Gastroesophageal sphincter (tissue), 4 donors: Measurements from ENCODE around the gene RNF152. TPM values are rescaled to one million over a fixed set of nuclear protein-coding genes. Genes with fewer than 3 reads are reported as not detected.

ENCODE experiments used
- ATAC-seq: fragments of 150-250 bp; one replicate; pipeline ENCODE4 v1.9.1; 2016; ENCODE audit warnings: mild to moderate bottlenecking, moderate library complexity
- H3K27ac ChIP-seq, 4 donors: fragments of 200-600 bp; sonication (generic) in 3 of 4; 1 replicate in 3 of 4; 2 replicates in 1 of 4; pipeline ENCODE4 v1.5.1; 2016 to 2019
- H3K27me3 ChIP-seq: fragments of 200-600 bp; sonication (generic); one replicate; pipeline ENCODE4 v1.5.1; 2019
- H3K36me3 ChIP-seq, 2 donors: fragments of 200-600 bp; sonication (generic); one replicate each; pipeline ENCODE4 v1.5.1; 2019; ENCODE audit warnings: control low read depth in 1 of 2
- H3K4me1 ChIP-seq, 3 donors: fragments of 200-600 bp; sonication (generic); 1 replicate in 2 of 3; 2 replicates in 1 of 3; pipeline ENCODE4 v1.5.1; 2016 to 2019; ENCODE audit warnings: control low read depth in 2 of 3
- H3K4me3 ChIP-seq, 2 donors: fragments of 200-600 bp; sonication (generic); one replicate each; pipeline ENCODE4 v1.5.1; 2019; ENCODE audit warnings: mild to moderate bottlenecking in 1 of 2, moderate library complexity in 1 of 2
- H3K9me3 ChIP-seq, 3 donors: fragments of 200-600 bp; sonication (generic); one replicate each; pipeline ENCODE4 v1.5.1; 2017 to 2019; ENCODE audit warnings: control low read depth in 2 of 3
- EP300 ChIP-seq: sonication (generic); formaldehyde crosslinking; IDR thresholded peaks from one replicate; pipeline ENCODE4 v1.6.1; 2017; ENCODE audit warnings: antibody characterized with exemption, mild to moderate bottlenecking
- POLR2A ChIP-seq, 2 donors: fragments of 450-650 bp; IDR thresholded peaks; one replicate each; pipeline ENCODE4 v1.6.1; 2017; ENCODE audit warnings: antibody characterized with exemption in 2 of 2, mild to moderate bottlenecking in 2 of 2, moderate library complexity in 1 of 2
- POLR2AphosphoS5 ChIP-seq: sonication (generic); formaldehyde crosslinking; IDR thresholded peaks from one replicate; pipeline ENCODE4 v1.6.1; 2017; ENCODE audit warnings: antibody characterized with exemption
- WGBS, 2 donors: methylation state at CpG; one replicate each; pipeline ENCODE4 v1.1.5; 2018; ENCODE audit warnings: low coverage in 1 of 2; 5-methylcytosine and 5-hydroxymethylcytosine counted together
- total RNA-seq, 4 donors: library from RNA; depleted of rRNA; stranded (reverse); fragments of >200 nt; gene quantifications; one replicate each; pipeline ENCODE4 v1.1.0, GENCODE V29; 2016
- TF ChIP-seq, protein P1 (sequence below), 4 experiments: fragments of 200-600 bp in 2 of 4; fragments of 450-650 bp in 2 of 4; sonication (generic) in 1 of 4; IDR thresholded peaks; one replicate each; pipeline ENCODE4 v1.5.1; 2017 to 2019; ENCODE audit warnings: antibody characterized with exemption in 4 of 4, mild to moderate bottlenecking in 2 of 4, moderate library complexity in 2 of 4

RNF152 gene
- total RNA-seq, 4 donors from 2014 or later, result 9.0 to 11.2 (median 10.1) TPM

DNA sequence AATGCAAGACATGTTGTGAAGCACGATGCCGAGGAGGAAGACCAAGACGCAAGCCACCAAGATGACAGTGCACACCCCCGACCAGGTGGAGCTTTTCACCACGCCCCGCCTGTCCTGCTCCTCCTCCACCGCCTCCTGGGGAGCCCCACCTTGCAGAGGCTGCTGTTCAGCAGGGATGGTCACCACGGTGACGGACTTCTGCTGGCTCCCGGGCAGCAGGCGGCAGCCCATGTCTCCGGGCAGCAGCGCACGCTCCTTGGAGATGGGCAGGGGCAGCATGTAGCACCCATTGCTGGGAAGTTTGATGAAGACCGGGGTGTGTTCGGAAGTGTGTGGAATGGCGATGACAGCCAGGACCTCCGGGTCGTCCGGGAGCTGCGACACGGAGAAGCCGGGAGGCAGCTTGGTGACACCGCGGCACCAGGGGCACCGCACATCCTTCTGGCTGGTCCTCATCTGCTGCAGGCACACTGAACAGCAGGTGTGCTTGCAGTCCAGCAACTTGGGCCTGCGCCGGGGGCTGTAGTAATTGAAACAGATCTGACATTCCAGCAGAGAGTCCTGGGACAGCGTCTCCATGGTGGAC, 76.8 kb downstream of the RNF152 start:
- TF ChIP-seq EP300, result no peak
- TF ChIP-seq POLR2A (IDR thresholded peaks at IDR 0.05), result no peak
- no peak for TF ChIP-seq POLR2AphosphoS5
- TF ChIP-seq, protein P1, sequence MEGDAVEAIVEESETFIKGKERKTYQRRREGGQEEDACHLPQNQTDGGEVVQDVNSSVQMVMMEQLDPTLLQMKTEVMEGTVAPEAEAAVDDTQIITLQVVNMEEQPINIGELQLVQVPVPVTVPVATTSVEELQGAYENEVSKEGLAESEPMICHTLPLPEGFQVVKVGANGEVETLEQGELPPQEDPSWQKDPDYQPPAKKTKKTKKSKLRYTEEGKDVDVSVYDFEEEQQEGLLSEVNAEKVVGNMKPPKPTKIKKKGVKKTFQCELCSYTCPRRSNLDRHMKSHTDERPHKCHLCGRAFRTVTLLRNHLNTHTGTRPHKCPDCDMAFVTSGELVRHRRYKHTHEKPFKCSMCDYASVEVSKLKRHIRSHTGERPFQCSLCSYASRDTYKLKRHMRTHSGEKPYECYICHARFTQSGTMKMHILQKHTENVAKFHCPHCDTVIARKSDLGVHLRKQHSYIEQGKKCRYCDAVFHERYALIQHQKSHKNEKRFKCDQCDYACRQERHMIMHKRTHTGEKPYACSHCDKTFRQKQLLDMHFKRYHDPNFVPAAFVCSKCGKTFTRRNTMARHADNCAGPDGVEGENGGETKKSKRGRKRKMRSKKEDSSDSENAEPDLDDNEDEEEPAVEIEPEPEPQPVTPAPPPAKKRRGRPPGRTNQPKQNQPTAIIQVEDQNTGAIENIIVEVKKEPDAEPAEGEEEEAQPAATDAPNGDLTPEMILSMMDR (IDR thresholded peaks at IDR 0.05), result no peak
- peaks cover 0 to 14% of the 10 kb centered on the region in 2 donors for H3K36me3 ChIP-seq
- no peaks in the 10 kb centered on the region for H3K27me3 ChIP-seq
- H3K9me3 ChIP-seq, result no peaks in the 10 kb centered on the region
- H3K4me3 ChIP-seq, result no peak overlapping the region
- ATAC-seq, result no peak
- 58% methylated on average over 2 of the region's 29 CpGs; no CpG with 5 or more reads in 1 of the 2 donors for WGBS, 2 donors
- H3K4me1 ChIP-seq, result no peaks in the 10 kb centered on the region
- no peak overlapping the region for H3K27ac ChIP-seq

DNA sequence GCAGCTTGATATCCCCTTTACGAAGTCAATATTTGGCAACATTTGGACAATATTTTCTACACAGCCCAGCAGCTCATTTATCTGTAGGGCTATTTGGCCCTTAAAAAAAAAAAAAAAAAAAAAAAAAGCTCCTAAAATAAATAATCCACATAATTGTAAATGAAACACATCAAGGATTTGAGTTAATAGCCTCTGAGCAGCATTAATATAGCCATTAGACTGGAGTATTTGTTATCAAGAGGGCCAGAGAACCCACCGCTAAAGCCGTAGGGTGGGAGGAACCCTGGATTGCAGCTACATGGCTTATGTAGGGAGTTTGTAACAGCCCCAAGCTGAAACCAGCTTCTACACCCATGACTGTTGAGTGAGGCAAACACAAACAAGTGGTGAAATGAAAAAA, 84.5 kb downstream of the RNF152 start:
- H3K9me3 ChIP-seq, result no peaks in the 10 kb centered on the region
- ATAC-seq, result no peak
- H3K27ac ChIP-seq, result no peak overlapping the region
- H3K4me1 ChIP-seq, result no peaks in the 10 kb centered on the region
- no peaks in the 10 kb centered on the region for H3K36me3 ChIP-seq
- H3K27me3 ChIP-seq, result no peaks in the 10 kb centered on the region
- TF ChIP-seq, protein P1 (IDR thresholded peaks at IDR 0.05), result no peak
- no peak for TF ChIP-seq EP300
- TF ChIP-seq POLR2A (IDR thresholded peaks at IDR 0.05), result no peak
- TF ChIP-seq POLR2AphosphoS5, result no peak
- 64 to 89% methylated on average over 3 of the region's 3 CpGs for WGBS, 2 donors
- H3K4me3 ChIP-seq, result no peak overlapping the region

DNA sequence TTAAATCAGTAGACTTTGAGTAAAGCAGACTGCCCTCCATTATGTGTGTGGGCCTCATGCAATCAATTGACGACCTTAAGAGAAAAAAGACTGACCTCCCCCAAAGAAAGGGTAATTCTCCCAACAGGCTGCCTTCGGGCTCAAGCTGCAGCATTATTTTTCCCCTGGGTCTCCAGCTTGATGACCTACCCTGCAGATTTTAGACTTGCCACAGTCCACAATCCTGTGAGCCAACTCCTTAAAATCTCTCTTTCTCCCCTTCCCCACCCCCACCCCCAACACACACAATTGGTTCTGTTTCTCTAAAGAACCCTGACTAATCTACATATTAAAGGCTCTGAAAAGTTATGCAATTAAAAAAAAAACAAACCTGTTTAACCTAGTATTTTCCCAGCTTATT, 89.4 kb downstream of the RNF152 start:
- Histone ChIP-seq H3K27me3 (no peaks in the 10 kb centered on the region), H3K9me3 (peaks cover 0 to 7% (median 0%) of the 10 kb centered on the region in 3 donors), H3K4me1 (no peaks in the 10 kb centered on the region), H3K36me3 (no peaks in the 10 kb centered on the region), H3K4me3 (no peak overlapping the region), H3K27ac (no peak overlapping the region)
- TF ChIP-seq POLR2AphosphoS5 (no peak), POLR2A (IDR thresholded peaks at IDR 0.05) (no peak), EP300 (no peak)
- TF ChIP-seq, protein P1 (IDR thresholded peaks at IDR 0.05), result no peak
- no peak for ATAC-seq
- WGBS, 2 donors, result 35 to 36% methylated on average over 2 of the region's 2 CpGs

DNA sequence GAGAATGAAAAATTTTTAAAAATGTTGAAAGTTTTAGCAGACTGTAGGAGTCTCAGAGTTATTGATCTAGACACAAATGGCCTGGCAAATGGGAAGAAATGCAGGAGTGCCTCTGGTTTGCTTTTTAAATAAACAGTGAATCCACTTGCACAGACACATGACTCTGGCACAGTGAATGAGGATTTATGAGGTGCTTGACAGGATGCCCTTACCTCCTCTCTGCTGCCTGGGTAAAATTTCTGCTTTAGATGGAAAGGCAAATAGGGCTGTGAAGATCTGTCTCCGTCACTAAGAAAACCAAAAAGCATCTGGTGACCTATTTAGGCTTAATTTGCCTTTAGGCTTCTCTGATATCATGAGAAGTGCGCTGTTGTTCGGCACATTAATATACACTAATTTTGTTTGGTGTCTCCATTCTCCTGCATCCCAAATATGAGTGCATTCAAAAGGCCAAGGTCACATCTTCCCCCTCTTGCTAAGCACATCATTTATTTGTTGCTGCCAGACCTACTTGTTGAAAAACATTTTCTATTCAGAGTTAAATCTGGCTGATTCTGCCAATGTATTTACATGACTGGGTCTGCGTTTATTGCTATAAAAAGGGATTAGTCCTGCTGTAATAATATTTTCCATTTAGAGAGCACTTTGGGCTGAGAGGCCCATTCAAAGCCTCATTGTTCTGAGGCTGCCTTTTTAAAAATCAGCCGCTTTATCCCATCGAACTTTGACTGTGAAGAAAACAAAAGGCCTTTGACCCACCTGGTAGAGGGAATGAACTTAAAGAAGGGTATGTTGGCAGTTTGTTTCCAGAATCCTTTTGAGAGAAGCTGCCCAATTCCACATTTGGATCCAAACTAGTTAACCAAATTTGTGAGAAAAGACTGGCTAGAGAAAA, 94.9 kb downstream of the RNF152 start:
- H3K9me3 ChIP-seq, result peaks cover 0 to 9% (median 0%) of the 10 kb centered on the region in 3 donors
- WGBS, 2 donors, result 75 to 89% methylated on average over 3 to 6 of the region's 6 CpGs
- TF ChIP-seq EP300 (no peak), POLR2A (IDR thresholded peaks at IDR 0.05) (no peak), POLR2AphosphoS5 (no peak)
- TF ChIP-seq, protein P1 (IDR thresholded peaks at IDR 0.05), result no peak
- no peaks in the 10 kb centered on the region for H3K36me3 ChIP-seq
- no peak overlapping the region for H3K27ac ChIP-seq
- no peaks in the 10 kb centered on the region for H3K4me1 ChIP-seq
- H3K4me3 ChIP-seq, result no peak overlapping the region
- no peak for ATAC-seq
- H3K27me3 ChIP-seq, result no peaks in the 10 kb centered on the region
